GM18519 (cell line): ENCODE results near the gene MBIP.

Source experiments
- ATAC-seq: cut with Tn5 transposase; IDR thresholded peaks from one replicate; pipeline ENCODE4 v1.9.1; 2021; ENCODE audit warnings: mild to moderate bottlenecking, moderate library complexity; ENCODE audit not compliant: unreplicated experiment, low FRiP score

The MBIP gene

DNA sequence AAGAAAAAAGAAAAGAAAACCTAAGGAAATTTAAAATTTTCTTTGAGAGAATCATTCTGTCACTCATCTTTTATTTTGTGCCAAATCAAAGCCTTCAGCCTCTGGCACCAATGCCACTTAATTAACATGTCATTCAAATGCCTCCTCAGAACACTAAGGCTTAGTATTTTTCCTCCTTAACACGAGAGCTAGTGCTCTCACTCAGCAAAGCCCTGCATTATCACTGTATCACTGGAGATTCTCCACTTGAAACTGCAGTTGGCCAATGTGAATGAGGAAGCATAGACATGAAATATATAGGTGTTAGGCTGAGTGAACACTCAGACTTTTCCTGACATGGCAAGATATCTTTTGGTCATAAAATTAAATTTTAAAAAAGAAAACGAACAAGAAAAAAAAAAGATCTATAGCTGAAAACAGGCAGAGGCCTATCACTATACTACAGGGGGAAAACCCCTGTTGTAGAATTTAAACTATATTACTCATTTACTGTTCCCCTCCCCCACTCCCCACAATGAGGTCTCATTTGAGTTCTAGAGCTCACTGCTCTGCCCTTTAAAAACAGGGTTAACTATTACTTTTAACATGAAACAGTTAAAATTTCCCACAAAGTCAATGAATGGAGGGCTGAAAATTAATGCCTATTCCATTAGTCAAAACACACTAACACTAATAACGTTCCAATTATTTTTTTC, 5.1 kb downstream of the MBIP start:
- ATAC-seq = peak; percentile 69

DNA sequence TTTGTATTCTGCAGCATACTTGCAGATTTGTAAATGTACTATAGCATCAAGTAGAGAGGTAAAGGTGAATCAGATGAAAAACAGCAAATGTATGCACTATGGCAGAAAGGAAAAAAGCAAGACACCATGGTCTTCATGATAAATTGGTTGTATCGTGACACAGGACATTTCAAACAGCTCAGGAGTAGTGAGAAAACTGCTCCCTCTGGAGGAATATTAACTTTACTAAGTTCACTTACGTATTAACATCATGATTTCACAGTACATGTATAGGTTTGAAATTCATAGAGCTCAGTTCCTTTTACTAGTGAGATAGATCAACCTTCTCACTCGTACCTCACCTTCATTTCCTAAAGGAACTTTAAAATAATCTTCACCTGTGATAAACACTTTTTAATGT, 6.5 kb downstream of the MBIP start:
- ATAC-seq = no peak

DNA sequence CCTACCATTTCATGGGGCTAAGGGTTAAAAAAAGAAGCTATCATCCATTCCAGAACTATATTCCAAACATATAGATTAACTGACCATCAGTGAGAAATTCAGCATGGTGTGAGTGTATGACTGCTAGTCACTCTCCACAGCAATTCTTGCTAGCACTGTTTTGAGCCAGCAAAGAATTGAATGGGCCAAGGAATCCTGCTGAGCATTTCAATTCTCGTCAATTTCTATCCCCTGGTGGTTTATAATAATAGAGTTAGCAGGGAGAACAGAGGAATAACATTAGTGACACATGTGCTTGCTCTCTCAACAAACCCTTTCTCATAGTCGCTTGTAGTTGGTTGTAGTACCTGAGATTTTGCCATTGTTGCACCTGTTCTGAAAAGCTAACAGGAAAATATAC, 7.2 kb downstream of the MBIP start:
- no peak for ATAC-seq

DNA sequence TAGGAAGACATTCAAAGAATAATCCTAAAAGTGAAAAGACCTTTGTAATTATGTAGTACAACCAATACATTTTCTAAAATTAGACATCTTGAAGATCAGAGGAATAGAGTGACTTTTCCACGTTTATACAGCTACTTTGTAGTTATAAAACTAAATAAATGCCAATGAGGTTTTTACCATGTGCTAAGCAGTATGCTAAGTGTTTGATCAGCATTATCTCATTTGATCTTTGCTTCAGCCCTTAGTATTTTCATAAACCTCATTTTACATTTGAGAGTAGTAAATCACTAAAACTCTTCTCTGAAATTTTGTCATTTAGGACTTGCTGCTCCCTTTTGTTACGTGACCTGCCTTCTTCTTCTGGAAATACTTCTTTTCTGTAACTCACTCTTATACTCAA, 13.6 kb downstream of the MBIP start:
- ATAC-seq = no peak

DNA sequence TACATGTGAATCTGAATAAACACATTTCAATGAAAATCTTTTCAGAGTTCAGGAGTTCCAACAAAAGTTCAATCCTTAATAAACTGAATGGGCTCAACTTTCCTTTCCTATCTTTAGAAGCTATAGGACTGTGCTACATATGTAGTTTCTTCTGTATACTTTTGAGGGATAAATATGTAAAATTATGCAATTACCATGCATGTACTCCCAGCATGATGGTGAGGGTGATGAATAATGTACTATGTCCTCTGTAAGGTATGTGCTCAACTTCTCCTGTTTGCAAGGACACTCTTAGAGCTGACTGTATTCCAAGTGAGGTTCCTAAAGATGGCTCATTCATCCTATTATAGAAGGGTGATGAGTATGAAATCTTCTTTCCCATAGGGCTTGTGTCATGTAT, 15.5 kb downstream of the MBIP start:
- no peak for ATAC-seq

DNA sequence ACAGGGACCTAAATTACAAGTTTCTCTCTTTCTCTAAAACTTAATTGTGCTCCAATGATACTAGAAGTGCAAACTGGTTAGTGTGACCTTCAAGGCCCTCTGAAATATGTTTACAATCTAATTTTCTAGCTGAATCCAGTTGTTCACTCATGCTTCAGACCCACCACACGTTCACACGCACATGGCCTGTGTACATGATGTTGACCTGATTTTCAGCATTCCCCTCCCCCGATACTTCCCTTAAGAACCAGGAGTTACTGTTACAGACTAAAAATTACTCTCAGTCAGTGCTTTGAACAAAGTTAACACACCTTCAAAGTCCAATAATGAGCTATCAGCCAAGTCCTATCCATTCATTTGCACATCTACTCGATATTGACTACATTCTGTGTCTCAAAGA, 16.5 kb downstream of the MBIP start:
- ATAC-seq = no peak

DNA sequence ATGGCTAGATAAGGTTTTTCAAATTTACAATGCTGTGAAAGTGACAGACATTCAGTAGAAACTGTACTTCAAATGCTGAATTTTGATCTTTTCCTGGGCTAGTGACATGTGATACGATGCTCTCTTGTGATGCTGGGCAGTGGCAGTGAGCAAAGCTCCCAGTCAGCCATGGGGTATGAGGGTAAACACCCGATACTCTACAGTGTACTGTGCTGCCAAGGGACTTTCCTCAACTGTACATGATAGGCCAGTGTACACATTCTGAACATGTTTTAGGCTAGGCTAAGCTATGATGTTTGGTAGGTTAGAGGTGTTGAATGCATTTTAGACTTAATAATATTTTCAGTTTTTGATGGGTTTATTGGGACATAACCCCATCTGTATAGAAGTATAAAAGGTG, 17.6 kb downstream of the MBIP start:
- no peak for ATAC-seq

DNA sequence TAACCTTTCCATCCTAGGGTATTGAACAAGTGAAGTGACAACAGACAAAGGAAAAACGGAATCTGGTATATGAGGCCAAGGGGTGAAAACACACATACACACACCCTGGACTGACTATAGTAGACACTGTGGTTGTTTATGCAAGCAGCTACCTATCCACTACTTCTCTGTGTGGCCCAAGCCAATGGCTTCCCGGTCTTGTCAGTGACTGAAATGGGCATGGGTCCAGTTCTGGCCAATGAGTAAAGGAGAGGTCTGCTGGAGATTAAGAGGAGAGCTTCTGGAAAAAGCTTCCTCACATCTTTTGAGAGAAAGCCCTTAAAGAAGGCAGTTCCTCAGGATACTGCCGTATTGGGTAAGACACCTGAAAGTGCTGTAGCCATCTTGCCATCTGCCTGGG, 19.3 kb downstream of the MBIP start:
- no peak for ATAC-seq

DNA sequence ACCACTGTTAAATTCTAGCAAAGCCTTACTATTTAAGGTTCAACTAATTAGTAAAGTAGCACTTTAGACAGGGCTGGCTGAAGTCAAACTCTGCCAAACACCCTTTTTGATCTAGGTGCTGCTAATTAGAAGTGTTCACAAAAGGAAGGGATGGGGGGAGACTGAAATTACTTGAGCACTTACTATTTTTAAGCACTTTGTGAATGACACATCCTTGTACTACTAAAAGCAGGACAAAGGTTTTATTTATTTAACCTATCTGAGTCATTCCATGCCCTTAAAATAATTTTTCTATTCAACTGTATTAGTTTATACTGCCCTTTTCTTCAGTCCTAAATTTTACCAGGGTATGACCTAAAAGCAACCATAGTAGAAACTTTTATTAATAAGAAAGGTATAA, 20.1 kb downstream of the MBIP start:
- ATAC-seq = peak; percentile 71

DNA sequence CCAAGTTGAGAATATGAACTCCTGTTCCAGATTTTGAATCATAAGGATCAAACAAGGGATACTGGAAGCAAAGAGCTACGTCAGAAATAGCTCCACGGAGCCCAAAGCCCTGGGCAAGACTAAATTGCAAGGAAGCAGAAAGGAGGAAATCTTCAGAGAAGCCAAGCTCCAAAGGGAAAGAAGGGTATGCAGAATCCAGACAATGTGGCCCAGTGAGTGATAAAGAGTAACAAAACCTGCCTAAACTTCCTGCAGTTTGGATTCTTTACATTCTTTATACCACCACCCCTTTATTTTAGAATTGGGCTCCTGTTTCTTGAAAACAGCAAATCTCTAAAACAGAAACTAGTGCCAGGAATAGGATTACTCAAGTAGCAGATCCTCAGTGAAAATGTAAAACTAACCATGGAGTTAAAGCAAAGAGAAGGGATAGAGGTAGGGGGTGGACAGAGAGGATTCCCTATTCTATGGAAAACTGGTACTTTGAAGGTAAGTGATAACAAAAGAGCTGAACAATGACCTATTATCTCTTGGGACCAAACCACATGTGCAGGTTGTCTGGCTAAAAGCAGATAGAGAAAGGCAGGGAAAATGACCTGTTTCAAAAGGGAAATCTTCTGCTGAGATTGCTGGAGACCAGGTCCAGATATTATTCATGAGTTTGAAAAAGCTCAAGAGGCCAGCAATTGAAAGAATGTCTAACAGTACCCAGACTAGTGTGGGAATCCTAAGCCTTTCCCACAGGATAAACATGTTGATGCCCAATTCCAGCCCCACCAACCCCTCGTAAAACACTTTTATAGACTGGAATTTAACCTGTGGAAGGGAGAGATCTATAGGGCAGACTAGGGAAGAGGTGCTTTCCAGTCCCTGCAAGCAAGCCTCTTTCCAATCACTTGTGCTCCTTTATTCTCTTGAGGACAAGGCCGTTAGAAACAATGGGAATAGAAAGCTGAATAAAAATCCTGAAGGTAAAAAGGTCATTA, 24.5 kb downstream of the MBIP start:
- no peak for ATAC-seq

DNA sequence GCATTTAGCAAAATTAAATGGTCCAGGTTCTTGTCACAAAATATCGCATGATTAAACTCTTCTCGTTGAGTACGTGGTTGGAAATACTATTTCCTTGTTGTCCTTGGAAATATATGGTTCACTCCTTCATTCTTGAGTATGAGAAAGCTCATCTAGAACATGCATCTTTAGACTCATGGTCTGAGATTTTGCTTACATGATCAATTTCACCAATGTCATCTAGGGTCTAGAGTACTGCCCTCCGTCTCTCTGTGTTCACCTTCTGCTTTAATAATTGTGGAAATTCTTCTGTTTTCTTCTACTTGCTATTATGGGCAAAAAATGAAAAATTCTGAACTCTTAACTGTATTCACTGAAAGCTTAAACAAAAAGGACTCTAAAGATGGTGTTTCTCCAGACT, 25.9 kb downstream of the MBIP start:
- no peak for ATAC-seq

DNA sequence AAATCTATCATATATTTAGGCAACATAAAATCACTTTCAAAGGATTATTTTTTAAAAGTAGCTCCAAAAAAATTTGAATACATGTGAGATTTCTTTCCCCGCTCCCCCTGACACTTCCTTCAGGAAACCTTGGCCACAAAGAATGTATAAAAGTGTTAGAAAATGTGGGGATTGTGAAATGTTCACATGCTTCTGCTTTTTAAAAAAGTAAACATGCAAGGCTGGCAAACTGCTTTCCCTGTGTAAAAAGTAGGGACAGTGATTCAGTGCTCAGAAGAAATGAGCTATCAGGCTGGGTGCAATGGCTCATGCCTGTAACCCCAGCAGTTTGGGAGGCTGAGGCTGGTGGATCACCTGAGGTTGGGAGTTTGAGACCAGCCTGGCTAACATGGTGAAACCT, 26.6 kb downstream of the MBIP start:
- no peak for ATAC-seq

DNA sequence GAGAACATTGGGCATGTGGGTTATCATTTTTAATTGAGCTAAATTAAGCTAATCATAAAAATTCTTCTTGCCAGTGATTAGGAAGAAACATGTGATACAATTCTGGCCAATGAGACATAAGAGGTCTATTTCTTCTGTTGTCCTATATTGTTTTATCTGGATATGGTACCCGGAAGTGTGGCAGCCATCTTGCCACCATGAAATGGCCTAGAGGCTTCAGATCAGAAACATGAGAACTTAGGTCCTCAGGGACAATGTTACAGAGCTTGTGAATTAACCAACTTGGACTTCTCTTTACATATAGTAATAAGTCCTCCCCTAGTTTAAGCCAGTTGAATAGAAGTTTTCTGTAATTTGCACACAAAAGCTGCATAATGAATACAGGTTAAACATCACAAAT, 30.5 kb downstream of the MBIP start:
- ATAC-seq = no peak

DNA sequence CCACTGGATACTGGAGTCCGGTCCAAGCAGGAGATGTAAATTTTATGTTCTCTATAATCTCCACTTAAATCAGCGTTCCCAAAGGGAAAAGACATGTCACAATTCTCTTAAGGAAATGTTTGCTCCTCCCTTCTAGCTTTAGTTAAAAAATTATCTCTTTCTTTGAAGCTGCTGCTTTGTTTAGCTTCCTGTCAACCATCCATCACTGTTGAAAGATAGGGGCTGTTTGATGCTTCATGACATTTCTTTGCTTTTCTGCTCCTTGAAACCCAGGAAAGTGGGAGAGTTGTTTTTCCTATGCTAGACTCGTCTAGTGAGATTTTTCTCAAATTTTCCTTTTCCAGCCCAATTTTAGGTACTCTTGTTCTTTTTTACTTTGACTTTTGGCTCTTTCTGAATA, 31.9 kb downstream of the MBIP start:
- no peak for ATAC-seq

DNA sequence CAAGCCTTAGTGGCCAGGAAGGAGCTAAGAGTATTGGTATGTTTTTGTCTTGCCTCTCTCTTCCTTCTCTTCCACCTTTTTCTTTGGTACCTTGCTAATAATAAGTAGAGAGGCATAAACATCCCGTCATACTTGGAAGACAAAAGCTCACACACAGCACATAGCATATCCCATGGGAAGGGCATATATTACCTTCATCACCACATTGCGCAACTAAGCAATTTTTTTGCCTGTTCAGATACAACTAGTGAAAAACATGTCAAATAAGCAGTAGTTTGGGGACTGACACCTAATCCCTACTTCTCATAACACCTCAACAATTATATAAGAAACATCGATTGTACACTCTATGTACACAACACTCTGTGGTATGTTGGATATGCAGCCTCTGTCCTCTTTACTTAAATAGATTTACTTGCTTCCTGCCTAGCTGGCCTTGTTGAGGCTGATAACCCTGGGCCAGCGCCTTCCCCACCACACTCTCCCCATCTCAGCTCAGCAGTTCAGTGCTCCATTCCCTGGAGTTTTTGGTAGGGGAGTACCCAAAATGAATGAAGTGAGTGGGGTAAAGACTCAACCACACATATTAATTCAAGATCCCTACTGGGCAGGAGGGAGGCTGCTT, 35.4 kb downstream of the MBIP start:
- ATAC-seq = no peak

DNA sequence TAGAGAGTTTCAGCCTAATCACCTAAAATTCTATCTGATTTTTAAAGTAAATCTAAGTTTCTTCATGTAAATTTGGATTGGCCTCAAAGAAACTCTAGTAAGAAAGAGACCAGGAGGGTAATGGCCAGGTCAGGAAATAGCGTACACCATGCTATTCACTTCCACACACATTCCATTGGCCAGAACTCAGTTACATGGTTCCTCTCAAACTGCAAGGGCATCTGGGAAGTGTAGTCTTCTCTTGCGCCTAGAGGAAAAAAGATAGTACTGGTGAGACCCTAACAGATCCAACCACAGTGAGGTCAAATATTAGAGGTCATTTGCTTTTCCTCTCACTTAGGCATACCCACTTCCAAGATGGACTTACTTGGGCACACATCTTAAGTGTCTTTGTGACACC, 39.1 kb downstream of the MBIP start:
- ATAC-seq = no peak

DNA sequence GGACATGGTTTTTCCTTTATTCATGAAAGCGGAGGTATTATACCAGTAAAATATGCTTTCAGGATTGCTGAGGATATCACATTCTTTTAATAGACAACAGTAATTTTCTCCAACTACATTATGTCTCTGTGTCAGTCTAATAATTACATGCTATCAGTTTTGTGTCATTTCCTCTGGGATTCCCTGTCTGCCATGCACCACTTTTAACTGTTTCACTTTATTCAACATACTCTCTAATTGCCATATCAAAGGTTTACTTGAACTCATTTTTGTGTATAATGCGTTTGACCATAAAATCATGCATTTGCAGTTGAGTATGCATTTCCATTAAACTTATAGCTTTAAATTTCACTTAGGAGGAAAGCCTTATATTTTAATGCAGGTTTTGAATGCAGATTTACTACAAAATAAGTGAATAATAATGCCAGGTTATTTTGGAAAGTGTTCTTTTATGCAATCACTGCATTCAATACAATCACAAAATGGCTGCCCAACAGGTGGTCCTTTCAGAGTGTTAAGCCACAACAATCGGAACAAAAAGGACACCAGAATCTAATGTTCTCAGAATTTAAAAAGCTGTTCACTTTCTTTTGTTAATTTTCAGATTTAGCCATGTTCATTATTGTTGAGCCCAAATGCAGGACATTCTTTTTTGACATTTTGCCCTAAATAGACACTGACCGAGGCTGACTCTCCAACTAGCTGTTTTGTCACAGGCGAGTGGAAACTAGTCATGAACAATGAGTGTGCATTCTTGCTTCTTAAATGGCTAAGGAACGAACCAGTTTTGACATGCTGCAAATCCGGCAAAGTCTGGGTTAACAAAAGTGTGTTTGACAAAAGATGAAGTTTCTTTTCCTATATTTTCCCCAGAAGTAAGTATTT, 40.9 kb downstream of the MBIP start:
- ATAC-seq = no peak

DNA sequence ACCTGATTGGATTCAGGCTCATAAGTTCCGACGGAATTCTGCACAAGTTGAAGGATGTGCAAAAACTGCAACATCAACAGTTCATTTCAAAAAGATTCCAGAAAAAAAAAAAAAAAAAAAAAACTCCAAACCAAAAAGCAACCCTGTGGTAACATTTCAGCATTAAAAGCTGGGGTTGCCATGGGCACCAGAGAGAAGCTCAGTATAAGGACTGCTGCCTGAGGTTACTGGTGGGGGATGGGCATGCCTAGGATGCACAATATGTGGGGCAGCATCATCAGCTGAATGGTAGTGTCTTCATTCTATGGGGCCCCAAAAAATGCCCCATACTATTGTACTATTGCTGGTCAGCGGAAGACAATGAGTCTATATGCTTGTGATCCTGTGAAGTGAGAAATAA, 44.7 kb downstream of the MBIP start:
- ATAC-seq = no peak

DNA sequence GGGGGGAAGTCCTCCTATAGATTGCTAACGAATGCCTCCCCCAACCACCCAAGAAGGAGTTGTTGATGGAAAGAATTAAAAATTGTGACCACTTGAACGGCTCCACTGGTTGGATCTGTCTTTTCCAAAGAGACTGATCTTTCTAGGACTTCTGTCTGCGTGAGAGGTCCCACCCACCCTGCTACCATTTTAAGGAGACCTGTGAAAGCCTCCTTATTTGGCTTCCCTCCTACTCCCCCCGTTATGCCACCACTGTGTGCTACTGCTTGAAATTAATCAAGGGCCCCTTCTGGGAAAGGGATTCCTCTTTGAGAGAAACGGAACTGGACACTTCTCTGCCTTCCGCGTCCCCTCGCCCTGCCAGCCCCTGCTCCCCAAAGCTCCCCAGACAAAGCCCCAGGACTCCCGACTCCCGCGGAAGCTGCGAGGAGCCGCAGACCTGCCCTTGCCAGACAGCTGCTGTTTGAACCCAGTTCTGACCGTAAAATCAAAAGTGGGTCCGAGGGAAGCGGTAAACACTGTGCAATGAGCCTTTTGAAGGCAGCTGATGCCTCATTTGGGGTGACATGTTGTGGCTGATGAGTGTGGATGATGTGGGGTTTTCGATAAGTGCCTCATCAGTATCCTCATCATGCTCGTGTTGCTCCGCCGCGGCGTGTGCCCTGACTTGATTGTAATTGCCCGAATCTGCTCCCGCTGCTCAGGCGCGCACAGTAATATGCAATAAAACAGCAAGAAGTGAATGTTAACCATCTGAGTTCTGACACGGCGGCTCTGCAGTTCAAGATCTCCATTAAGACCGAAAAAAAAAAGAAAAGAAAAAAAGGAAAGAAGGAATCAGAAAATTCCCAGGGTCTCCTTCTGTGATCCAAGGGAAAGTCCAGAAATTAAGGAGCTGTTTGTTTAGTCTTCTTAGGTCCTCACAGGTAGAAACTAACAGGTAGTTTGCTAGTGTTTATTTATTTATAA, 48.2 kb downstream of the MBIP start:
- no peak for ATAC-seq
